GM20431 (cell line): ENCODE measurements around the gene SMAGP.
"Not testable (repeated sequence)": the region's sequence is repeated elsewhere in the genome, so short reads cannot be mapped to it uniquely, and the experiment has no call there.

ENCODE experiments used
- in situ Hi-C: fragments of 300-500 bp; cut with MseI, MboI; formaldehyde crosslinking; loops from one replicate; pipeline ENCODE4 v1.15.0; 2020; ENCODE audit warnings: low sequenced_read_pairs; ENCODE audit not compliant: unreplicated experiment

SMAGP gene

DNA sequence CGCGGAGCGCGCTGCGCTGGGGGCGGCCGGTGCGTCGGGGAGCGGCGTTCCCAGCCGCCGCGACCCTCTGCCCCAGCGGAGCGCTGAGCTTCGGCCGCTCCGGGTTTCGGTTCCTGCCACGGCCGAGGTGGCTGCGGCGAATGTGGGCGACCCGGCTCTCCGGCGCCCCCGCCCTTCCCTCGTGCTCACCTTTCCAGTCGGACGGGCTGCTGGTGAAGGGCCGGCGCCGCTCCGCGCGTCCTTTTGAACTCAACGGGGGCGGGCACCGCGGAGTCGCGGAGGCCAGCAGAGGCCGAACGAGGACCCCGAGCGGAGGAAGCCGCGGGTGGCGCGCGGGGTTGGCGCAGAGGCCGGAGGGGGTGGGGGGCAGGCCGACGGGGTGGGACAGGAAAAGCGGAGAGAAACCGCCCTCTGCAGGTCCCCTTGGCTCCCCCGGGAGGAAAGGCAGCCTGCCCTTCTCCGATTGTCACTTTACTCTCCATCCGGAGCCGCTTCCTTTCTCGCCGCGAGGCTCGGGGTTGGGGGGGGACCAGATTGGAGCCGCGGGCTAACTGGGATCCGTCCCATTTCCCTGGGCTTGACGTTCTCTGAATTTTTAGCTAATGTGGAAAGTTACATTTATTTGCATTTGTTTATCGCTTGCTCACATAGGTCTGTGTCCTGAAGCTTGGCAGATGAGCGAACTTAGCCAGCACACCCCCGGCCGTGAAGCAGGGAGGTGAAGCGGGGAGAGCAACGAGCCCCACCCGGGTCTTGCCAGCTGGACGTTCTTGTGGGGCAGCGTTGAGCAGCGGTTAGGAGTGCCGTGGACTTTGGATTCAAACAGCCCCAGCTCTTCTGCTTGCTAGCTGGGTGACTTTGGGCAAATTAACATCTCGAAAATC lies at the start of gene SMAGP:
TSS of gene SMAGP (minus strand) at position 349 of the 884 bp plus-strand sequence. CDS start 1,137 bp downstream, outside the sequence.
- in situ Hi-C loops: no loop called here

GRCh38 chr12:51318846-51319599 lies 48.8 kb upstream of the SMAGP start:
- in situ Hi-C loops: no loop called here

- in situ Hi-C loops: not testable (repeated sequence)
These were observed 48.0 kb upstream of the SMAGP start for GRCh38 chr12:51318057-51318806.

- in situ Hi-C loops: no loop called here
These were observed 41.2 kb upstream of the SMAGP start for GRCh38 chr12:51311389-51311788.

DNA sequence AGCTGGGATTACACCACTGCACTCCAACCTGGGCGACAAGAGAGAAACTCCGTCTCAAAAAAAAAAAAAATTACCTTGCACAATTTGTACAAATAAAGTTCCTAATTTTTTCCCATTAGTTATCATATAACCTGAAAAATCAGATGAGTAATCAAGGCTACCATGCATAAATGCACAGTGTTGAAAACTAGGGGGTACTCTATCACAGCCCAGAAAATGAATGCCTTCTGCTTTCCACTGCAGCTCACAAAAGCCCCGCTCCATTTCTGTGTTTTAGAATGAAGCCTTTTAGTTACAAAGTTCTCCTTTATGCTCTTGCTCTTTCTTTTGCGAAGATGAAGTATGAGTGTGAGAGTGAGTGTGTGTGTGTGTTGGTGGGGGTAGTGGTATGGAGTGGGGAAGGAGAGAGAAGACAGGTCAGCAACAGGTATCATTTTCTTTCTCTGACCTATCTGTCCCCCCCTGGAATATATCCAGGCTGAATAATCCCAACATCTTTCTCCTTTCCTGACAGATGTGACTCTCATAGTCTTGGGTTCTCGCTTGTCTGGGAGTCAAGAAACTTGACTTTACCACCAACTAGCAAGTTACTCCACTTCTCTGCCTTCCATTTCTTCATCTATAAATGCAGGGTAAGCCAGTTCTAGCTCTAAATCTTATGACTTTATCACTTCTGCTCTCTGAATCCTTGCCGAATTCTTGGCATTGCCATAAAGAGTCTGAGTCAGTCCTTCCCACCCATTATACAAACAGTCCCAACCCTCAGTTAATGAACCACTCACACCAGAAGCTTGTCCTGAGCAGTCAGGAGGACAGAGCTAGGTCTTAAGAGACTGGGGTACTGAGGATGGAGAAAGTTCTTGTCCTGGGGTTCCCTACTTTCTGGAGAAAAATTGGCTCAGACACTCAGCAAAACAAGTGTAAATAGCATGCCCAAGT lies 37.7 kb upstream of the SMAGP start:
- in situ Hi-C loops: no loop called here

- in situ Hi-C loops: no loop called here
These were observed 36.3 kb upstream of the SMAGP start for GRCh38 chr12:51306507-51306906.

DNA sequence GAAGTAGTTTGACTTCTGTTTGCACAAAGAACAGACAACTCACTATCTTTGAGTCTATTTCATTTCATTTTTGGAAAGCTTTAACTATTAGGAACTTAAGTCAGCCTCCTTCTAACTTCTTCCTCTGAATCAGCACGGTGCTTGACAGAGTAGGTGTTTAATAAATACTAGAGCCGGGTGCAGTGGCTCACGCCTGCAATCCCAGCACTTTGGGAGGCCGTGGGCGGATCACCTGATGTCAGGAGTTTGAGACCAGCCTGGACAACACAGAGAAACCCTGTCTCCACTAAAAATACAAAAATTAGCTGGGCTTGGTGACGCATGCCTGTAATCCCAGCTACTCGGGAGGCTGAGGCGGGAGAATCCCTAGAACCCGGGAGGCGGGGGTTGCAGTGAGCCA lies 30.6 kb upstream of the SMAGP start:
- in situ Hi-C loops: not testable (repeated sequence)

DNA sequence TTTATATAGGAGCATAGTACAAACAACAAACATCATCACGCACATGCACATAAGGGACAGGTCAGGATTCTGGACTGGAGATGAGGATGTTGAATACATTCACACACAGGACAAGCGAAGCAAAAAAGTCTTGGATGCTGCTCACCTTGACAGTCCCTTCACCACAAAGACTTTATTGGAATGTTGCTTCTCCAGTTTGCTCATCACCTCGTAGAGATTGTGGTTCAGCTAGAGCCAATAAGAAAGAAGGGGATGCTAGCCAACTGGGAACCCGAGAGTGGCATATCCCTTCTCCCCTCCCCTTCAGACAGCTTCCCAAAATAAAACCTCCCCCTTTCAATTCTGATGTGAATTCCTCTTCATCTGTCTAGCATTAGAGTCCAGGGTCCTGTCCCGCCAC lies 25.4 kb upstream of the SMAGP start:
- in situ Hi-C loops: no loop called here

GRCh38 chr12:51294097-51294496 lies 23.9 kb upstream of the SMAGP start:
- in situ Hi-C loops: not testable (repeated sequence)

DNA sequence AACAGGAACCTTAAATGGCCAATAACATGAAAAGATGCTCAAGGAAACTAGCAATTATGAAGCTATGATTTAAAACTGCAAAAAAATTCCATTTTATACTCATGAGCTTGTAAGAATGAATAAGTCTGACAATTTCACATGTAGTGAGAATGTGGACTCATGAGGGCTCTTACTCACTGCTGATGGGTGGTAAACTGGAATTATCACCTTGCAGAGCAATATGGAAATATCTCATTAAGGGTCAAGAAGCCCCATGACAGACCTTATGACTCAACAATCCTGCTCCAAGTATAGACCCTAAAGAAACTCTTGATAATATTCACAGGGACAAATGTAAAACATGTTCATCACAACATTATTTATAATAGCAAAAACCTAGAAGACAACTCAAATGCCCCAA lies 23.5 kb upstream of the SMAGP start:
- in situ Hi-C loops: no loop called here

DNA sequence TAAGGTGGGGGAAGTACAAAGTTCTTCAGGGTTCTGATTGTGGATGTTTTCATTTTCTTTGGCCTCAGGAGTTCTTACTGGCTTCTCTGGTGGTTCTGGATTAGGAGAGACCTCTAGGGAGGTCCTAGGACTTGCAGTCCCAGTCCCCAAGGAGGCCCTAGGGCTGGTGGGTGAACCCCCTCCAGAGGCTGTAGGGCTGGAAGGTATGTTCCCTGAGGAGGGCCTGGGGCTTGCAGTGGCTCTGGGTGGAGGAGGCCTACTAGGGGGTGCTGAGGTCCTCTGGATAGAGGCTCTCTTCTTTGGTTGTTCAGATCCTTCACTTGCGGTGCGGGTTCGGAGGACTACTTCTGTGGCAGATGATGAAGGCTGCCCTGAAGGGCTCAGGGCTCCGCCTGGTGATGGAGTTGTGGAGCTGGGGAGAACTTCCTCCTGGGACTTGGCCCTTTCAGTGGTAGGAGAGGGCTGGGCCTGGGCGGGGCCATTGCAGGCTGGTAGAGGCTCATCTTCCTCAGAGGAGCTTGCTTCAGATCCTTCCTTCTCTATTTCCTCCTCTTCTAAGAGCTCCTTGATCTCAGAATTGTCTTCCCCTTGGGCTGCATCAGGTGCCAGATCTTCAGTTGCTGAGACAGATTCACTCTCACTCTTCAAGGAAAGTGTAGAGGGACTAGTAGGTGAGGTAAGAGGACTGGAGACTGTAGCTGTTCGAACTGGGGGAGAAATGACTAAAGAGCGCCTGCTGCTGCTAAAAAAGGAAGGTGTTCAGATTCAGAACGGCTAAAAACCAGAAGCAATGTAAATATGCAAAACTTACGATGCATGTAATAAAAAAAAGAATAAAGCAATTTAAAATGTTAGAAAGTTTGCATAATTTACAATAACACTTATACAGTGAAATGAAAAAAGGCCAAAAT lies 21.6 kb upstream of the SMAGP start:
- in situ Hi-C loops: not testable (repeated sequence)

DNA sequence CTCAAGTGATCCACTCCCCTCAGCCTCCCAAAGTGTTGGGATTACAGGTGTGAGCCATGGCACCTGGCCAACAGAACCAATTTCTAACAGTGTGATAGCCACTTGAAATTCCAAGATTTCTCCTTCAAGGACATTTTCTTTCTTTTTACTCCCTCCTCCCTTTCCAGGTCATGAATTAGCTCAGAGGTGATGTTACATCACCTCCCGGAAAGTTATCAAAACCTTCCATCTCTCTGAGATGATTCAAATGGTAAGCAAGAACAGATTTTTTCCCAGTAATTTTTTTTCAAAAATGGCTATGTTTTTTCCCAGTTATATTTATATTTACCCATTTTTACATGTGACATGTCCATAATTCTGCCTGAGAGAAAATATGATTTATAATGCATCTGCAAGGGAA lies 15.6 kb upstream of the SMAGP start:
- in situ Hi-C loops: no loop called here

GRCh38 chr12:51281202-51281924 lies 11.1 kb upstream of the SMAGP start:
- in situ Hi-C loops: no loop called here

- in situ Hi-C loops: no loop called here
These were observed 4.9 kb upstream of the SMAGP start for GRCh38 chr12:51275088-51275487.

DNA sequence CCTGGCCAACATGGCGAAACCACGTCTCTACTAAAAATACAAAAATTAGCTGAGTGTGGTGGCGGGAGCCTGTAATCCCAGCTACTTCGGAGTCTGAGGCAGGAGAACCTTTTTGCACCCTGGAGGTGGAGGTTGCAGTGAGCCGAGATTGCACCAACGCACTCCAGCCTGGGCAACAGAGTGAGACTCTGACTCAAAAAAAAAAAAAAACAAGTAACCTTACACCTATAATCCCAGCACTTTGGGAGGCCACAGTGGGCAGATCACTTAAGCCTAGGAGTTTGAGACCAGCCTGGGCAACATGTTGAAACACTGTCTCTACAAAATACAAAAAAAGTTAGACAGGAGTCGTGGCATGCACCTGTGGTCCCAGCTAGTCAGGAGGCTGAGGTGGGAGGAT lies 2.6 kb upstream of the SMAGP start:
- in situ Hi-C loops: not testable (repeated sequence)

GRCh38 chr12:51270951-51271518 lies 820 bp upstream of the SMAGP start:
- in situ Hi-C loops: no loop called here
